Activated CD8-positive, alpha-beta memory T cell treated with anti-CD3 and anti-CD28 coated beads for 36 hours (primary cell): ENCODE measurements around the gene SMURF2. TPM values are rescaled to one million over a fixed set of nuclear protein-coding genes. Genes with fewer than 3 reads are reported as not detected.
"Not testable (repeated sequence)": the region's sequence is repeated elsewhere in the genome, so short reads cannot be mapped to it uniquely, and the experiment has no call there.

Experiments used
- CTCF ChIA-PET: fragments of 350-600 bp; sonication (Branson Sonifier 250); formaldehyde crosslinking; loops from one replicate; lab custom pipeline; 2021; ENCODE audit warnings: antibody characterized with exemption; lab: Charles Lee
- POLR2A ChIA-PET: fragments of 350-600 bp; sonication (Branson Sonifier 250); formaldehyde crosslinking; loops from one replicate; lab custom pipeline; 2021; ENCODE audit warnings: antibody characterized with exemption; lab: Charles Lee
- total RNA-seq, 2 experiments: library from RNA; stranded (reverse); gene quantifications; one replicate each; pipeline ENCODE4 v1.2.3, GENCODE V29; 2021

The SMURF2 gene
- total RNA-seq, 2 experiments from 2014 or later = 18.3 to 19.4 TPM

GRCh38 chr17:64614266-64615027 lies 47.7 kb downstream of the SMURF2 start:
- ChIA-PET POLR2A (no interaction called here), CTCF (interaction anchor here (0.7 kb wide), 1 partner anchor 68 kb away, joined by 3 read pairs; no protein-coding TSS in a partner anchor)

- ChIA-PET CTCF (no interaction called here), POLR2A (no interaction called here)
Observed at GRCh38 chr17:64611369-64611768, 50.7 kb downstream of the SMURF2 start.

- POLR2A ChIA-PET = not testable (repeated sequence)
- CTCF ChIA-PET = interaction anchor here (0.8 kb wide), 1 partner anchor 14 kb away, joined by 3 read pairs; no protein-coding TSS in a partner anchor
Observed at GRCh38 chr17:64610244-64610643, 51.9 kb downstream of the SMURF2 start.

GRCh38 chr17:64608571-64608981 lies 53.5 kb downstream of the SMURF2 start:
- POLR2A ChIA-PET = interaction anchor here (1.1 kb wide), 1 partner anchor 36 kb away, joined by 3 read pairs; no protein-coding TSS in a partner anchor
- CTCF ChIA-PET = no interaction called here

GRCh38 chr17:64607862-64608565 lies 54.1 kb downstream of the SMURF2 start:
- ChIA-PET POLR2A (no interaction called here), CTCF (no interaction called here)

GRCh38 chr17:64604532-64604931 lies 57.6 kb downstream of the SMURF2 start:
- POLR2A ChIA-PET = not testable (repeated sequence)
- CTCF ChIA-PET = interaction anchor here (1.2 kb wide), 1 partner anchor 186 kb away, joined by 3 read pairs; no protein-coding TSS in a partner anchor

DNA sequence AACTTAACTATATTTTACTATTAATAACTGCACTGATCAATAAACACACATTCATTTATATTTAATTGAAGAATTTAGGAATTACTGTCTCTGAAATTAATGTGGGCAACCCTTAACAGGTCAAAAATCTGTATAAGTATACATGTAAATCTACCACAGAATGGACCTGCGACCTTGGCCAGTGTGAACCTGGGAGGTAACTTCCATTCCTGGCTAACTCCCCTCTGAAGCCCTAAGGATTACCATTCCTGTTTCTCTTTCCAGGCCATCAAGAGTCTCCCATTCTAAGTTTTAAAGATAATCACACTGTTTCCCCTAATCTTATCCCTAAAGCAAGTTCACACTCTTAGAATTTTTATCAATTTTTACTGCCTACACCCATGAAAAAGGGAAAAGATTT lies 58.1 kb downstream of the SMURF2 start:
- ChIA-PET POLR2A (no interaction called here), CTCF (interaction anchor here (0.7 kb wide), 2 partner anchors 26 to 537 kb away, joined by 3 read pairs; no protein-coding TSS in a partner anchor)

- CTCF ChIA-PET = interaction anchor here (0.6 to 1.5 kb wide), 4 partner anchors 19 to 238 kb away, joined by 3 to 6 read pairs (median 4); no protein-coding TSS in a partner anchor
- POLR2A ChIA-PET = interaction anchor here (0.6 to 1.7 kb wide), 2 partner anchors 93 to 94 kb away, joined by 3 to 6 read pairs; partner anchors contain the start of genes CEP95 and DDX5
Observed at GRCh38 chr17:64599827-64600226, 62.3 kb downstream of the SMURF2 start.

GRCh38 chr17:64599187-64599676 lies 62.9 kb downstream of the SMURF2 start:
- POLR2A ChIA-PET = interaction anchor here (1.7 kb wide), 1 partner anchor 93 kb away, joined by 6 read pairs; the partner anchor contains the start of genes CEP95 and DDX5
- CTCF ChIA-PET = interaction anchor here (0.6 to 1.5 kb wide), 3 partner anchors 19 to 48 kb away, joined by 3 to 6 read pairs (median 5); no protein-coding TSS in a partner anchor

DNA sequence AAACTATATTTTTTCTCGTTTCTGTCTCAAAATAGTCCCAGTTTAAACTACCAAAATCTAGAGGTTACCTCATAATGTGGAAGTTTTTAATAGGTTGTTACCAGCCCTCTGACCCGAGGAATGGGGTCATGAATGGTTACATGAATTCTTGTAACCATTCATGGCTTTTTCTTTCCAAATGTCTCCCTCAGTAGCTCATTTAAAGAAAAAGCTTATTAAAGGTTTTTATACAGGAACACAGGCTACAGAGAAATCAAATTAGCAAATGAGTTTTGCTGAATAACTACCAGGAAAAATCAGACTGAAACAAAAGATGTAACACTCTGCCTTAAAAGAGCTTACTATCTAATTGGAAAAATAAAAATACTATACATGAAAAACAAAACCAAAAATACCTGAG lies 63.4 kb downstream of the SMURF2 start:
- ChIA-PET POLR2A (interaction anchor here (1.7 kb wide), 1 partner anchor 92 kb away, joined by 6 read pairs; the partner anchor contains the start of genes CEP95 and DDX5), CTCF (interaction anchor here (1.5 kb wide), 1 partner anchor 18 kb away, joined by 6 read pairs; no protein-coding TSS in a partner anchor)

GRCh38 chr17:64596988-64597387 lies 65.1 kb downstream of the SMURF2 start:
- ChIA-PET POLR2A (interaction anchor here (0.6 kb wide), 1 partner anchor 61 kb away, joined by 4 read pairs; no protein-coding TSS in a partner anchor), CTCF (interaction anchor here (0.6 to 1.0 kb wide), 2 partner anchors 22 to 241 kb away, joined by 3 read pairs; no protein-coding TSS in a partner anchor)

- POLR2A ChIA-PET = interaction anchor here (0.6 kb wide), 1 partner anchor 61 kb away, joined by 4 read pairs; no protein-coding TSS in a partner anchor
- CTCF ChIA-PET = interaction anchor here (0.6 to 1.0 kb wide), 2 partner anchors 13 to 21 kb away, joined by 3 read pairs; no protein-coding TSS in a partner anchor
Observed at GRCh38 chr17:64596439-64596838, 65.7 kb downstream of the SMURF2 start.

GRCh38 chr17:64591944-64592343 lies 70.2 kb downstream of the SMURF2 start:
- POLR2A ChIA-PET = no interaction called here
- CTCF ChIA-PET = no interaction called here

DNA sequence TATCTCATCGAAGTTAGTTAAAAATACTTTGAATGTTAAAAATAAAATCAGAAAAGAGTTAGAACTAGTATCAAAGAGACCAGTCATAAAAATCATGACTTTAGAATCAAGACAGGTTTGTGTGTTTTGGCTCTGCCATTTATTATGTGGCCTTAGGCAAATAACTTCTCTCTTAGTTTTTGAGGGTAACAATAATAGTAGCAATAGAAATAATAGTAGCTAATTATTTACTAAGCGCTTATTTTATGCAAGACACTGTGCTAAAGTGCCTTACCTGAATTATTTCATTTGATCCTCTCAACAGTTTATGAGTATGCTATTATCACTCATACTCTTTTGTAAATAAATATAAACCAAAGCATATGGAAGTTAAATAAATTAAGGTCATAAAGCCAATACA lies 77.0 kb downstream of the SMURF2 start:
- POLR2A ChIA-PET = no interaction called here

DNA sequence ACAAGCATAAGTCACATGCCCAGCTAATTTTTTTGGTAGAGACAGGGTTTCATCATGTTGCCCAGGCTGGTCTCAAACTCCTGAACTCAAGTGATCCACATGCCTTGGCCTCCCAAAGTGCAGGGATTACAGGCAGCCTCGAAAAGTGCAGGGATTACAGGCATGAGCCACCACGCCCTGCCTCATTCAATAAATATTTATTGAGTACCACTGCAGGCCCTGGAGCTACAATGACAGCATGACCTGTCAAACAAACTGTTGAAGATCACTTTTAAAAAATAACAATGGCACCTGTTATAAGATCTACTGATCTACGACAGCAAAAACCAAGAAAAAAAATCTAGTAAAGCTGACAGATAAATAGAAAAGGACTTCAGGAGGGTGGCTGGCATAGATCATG lies 79.1 kb downstream of the SMURF2 start:
- ChIA-PET CTCF (interaction anchor here (1.0 kb wide), 2 partner anchors 9 to 20 kb away, joined by 3 read pairs; no protein-coding TSS in a partner anchor), POLR2A (no interaction called here)

More for the DNA sequence above, 77.0 kb downstream of the SMURF2 start:
- CTCF ChIA-PET = no interaction called here

DNA sequence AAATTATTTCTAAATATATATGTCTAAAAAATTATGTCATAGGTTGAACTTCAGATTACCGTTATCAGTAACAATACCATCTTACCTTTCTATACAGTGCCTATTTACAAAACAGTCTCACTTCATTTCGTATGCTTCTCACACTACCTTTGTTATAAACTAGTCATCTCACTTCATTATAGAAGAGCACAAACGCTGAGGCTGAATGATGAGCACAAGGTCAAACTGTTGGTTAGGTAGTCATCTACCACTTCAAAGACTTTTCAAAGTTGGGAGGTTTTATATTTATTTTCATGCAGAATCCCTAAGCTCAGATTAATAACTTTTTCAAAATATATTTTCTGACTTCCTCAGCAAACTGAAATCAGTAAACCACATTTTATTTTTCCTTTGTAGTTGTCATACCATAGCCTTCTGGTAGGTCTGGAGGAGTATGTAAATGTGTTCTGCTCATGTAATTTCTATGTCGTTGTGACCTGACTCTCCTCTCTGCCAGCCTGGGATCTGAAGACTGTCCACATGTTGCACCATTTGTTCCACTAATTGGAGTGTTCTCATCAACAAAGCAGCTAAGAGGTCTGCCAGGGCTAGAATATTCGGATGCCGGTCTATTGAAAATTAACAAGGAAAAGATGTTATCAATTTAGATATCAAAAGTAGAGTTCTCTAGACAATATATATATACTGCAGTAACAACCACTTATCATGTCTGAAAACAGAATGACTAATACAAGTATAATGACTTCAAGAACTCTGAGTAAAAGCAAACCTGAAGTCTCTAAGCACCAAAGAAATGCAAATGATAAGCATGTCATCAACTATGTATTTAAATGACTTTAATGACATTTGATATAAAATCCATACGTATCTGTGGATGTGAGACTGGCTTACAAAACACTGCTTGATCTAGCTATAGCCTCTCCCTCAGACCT lies 81.5 kb downstream of the SMURF2 start:
- ChIA-PET CTCF (interaction anchor here (1.6 to 1.7 kb wide), 3 partner anchors 19 to 83 kb away, joined by 3 to 6 read pairs (median 5); partner anchors contain the start of gene POLG2), POLR2A (interaction anchor here (0.6 kb wide), 1 partner anchor 61 kb away, joined by 5 read pairs; no protein-coding TSS in a partner anchor)

- ChIA-PET CTCF (interaction anchor here (1.6 to 1.7 kb wide), 2 partner anchors 20 to 83 kb away, joined by 3 to 6 read pairs; partner anchors contain the start of gene POLG2), POLR2A (interaction anchor here (0.6 kb wide), 1 partner anchor 60 kb away, joined by 5 read pairs; no protein-coding TSS in a partner anchor)
Observed at GRCh38 chr17:64579917-64580316, 82.2 kb downstream of the SMURF2 start.
